HepG2 (cell line): ENCODE data around the gene TBC1D14. TPM values are rescaled to one million over a fixed set of nuclear protein-coding genes. Genes with fewer than 3 reads are reported as not detected.

Experiments
- ATAC-seq: fragments of 200-7000 bp; cut with Tn5 transposase; 3 replicates; pipeline ENCODE4 v1.9.1; 2020; ENCODE audit warnings: mild to moderate bottlenecking, moderate library complexity
- BruUV-seq: library from RNA; stranded (reverse); fragments of 400-500 nt; replicated peaks from 2 replicates; lab custom pipeline; 2021; lab: Mats Ljungman, UMichigan
- CTCF ChIA-PET: fragments of 300-600 bp; formaldehyde crosslinking; extraction: SDS; loops from one replicate; lab custom pipeline; 2021; ENCODE audit warnings: low total read pairs, inconsistent platforms, low intra/inter-chr PET ratio; lab: Yijun Ruan, JAX
- POLR2A ChIA-PET: fragments of 350-600 bp; sonication (Branson Sonifier 250); formaldehyde crosslinking; loops from one replicate; lab custom pipeline; 2020; ENCODE audit warnings: antibody characterized with exemption, inconsistent platforms; lab: Yijun Ruan, JAX
- DNase-seq: peaks from one replicate; pipeline ENCODE4 v3.0.0-alpha.2; 2015; ENCODE audit warnings: low spot score
- FAIRE-seq: peaks from 3 replicates; lab custom pipeline; 2011; peaks lifted over from hg19 to GRCh38; lab: Jason Lieb, UNC
- H2AFZ ChIP-seq: one replicate; pipeline ENCODE4 v1.6.1; 2011; ENCODE audit warnings: low read length, inconsistent platforms
- H3K27ac ChIP-seq: fragments of 300-600 bp; 3 replicates; pipeline ENCODE4 v1.8.0; 2011; ENCODE audit warnings: mixed run types, mild to moderate bottlenecking, mixed read lengths, low read length, inconsistent platforms; ENCODE audit not compliant: insufficient read depth; ENCODE audit errors: extremely low read length
- H3K27me3 ChIP-seq, 2 experiments: fragments of 200-600 bp in 1 of 2; 2 replicates in 1 of 2; 3 replicates in 1 of 2; pipeline versions ENCODE4 v1.6.0 to v1.8.0; 2011; ENCODE audit warnings: low read length in 2 of 2, mild to moderate bottlenecking in 2 of 2, moderate library complexity in 2 of 2, inconsistent platforms in 1 of 2; ENCODE audit not compliant: insufficient read depth in 2 of 2, control insufficient read depth in 1 of 2
- H3K36me3 ChIP-seq, 2 experiments: fragments of 200-600 bp in 1 of 2; replicated peaks in 1 of 2; 2 replicates in 1 of 2; 3 replicates in 1 of 2; pipeline versions ENCODE4 v1.5.1 to v1.8.0; 2011; ENCODE audit warnings: low read length in 2 of 2, inconsistent platforms in 1 of 2; ENCODE audit not compliant: insufficient read depth in 2 of 2, control insufficient read depth in 1 of 2
- H3K4me1 ChIP-seq: 2 replicates; pipeline ENCODE4 v1.5.1; 2012; ENCODE audit warnings: low read length, inconsistent platforms; ENCODE audit not compliant: insufficient read depth
- H3K4me2 ChIP-seq: 2 replicates; pipeline ENCODE4 v1.6.0; 2011; ENCODE audit warnings: low read depth, low read length, inconsistent platforms
- H3K4me3 ChIP-seq, 3 experiments: fragments of 200-600 bp in 1 of 3; sonication (generic), shearing (Covaris generic) in 1 of 3; replicated peaks in 1 of 3; 2 replicates each; pipeline ENCODE4 v1.5.1; 2011 to 2016; ENCODE audit warnings: low read length in 3 of 3, inconsistent platforms in 2 of 3, low read depth in 2 of 3, mild to moderate bottlenecking in 2 of 3, control low read depth in 1 of 3, mixed read lengths in 1 of 3; ENCODE audit not compliant: insufficient read depth in 1 of 3
- H3K79me2 ChIP-seq: one replicate; pipeline ENCODE4 v1.6.1; 2011; ENCODE audit warnings: low read length, inconsistent platforms; ENCODE audit not compliant: insufficient read depth
- H3K9ac ChIP-seq: 2 replicates; pipeline ENCODE4 v1.6.0; 2011; ENCODE audit warnings: mild to moderate bottlenecking, low read depth, low read length, inconsistent platforms; ENCODE audit not compliant: insufficient read depth
- H3K9me3 ChIP-seq: 2 replicates; pipeline ENCODE4 v1.5.1; 2012; ENCODE audit warnings: mild to moderate bottlenecking, low read length
- H4K20me1 ChIP-seq: 2 replicates; pipeline ENCODE4 v1.6.0; 2011; ENCODE audit warnings: inconsistent platforms, mild to moderate bottlenecking, low read length, moderate library complexity; ENCODE audit not compliant: insufficient read depth
- ADNP ChIP-seq: sonication (generic); formaldehyde crosslinking; IDR thresholded peaks from 2 replicates; pipeline ENCODE4 v1.4.0; 2020; ENCODE audit warnings: missing genetic modification reagents
- ATAD3A ChIP-seq: sonication (generic); formaldehyde crosslinking; IDR thresholded peaks from 2 replicates; pipeline ENCODE4 v1.4.0; 2020; ENCODE audit warnings: missing genetic modification reagents
- PCBP1 ChIP-seq: fragments of 200-400 bp; formaldehyde crosslinking; IDR thresholded peaks from 2 replicates; pipeline ENCODE4 v1.6.1; 2017; ENCODE audit warnings: mild to moderate bottlenecking, low read depth, low read length, borderline replicate concordance
- RNF219 ChIP-seq: sonication (generic); formaldehyde crosslinking; IDR thresholded peaks from 2 replicates; pipeline ENCODE4 v1.5.0; 2020; ENCODE audit warnings: mild to moderate bottlenecking, missing genetic modification reagents
- SETDB1 ChIP-seq: sonication (generic); formaldehyde crosslinking; IDR thresholded peaks from 2 replicates; pipeline ENCODE4 v1.5.1; 2020; ENCODE audit warnings: missing genetic modification reagents, mild to moderate bottlenecking, borderline replicate concordance
- XRCC5 ChIP-seq: fragments of 200-400 bp; formaldehyde crosslinking; optimal IDR thresholded peaks from 2 replicates; pipeline ENCODE3; 2017; ENCODE audit warnings: mild to moderate bottlenecking, low read length
- ZNF564 ChIP-seq: sonication (generic); formaldehyde crosslinking; IDR thresholded peaks from 2 replicates; pipeline ENCODE4 v1.8.1; 2023; ENCODE audit warnings: mild to moderate bottlenecking, missing genetic modification reagents
- ZNF567 ChIP-seq: sonication (generic); formaldehyde crosslinking; IDR thresholded peaks from 2 replicates; pipeline ENCODE4 v1.8.1; 2023; ENCODE audit warnings: mild to moderate bottlenecking, missing genetic modification reagents, borderline replicate concordance
- ZNF850 ChIP-seq: sonication (generic); formaldehyde crosslinking; conservative IDR thresholded peaks from 2 replicates; pipeline ENCODE4 v1.9.0; 2021; ENCODE audit warnings: mild to moderate bottlenecking, missing genetic modification reagents
- WGBS: methylation state at CpG from one replicate; pipeline ENCODE4 v1.1.6; 2017; ENCODE audit warnings: low lambda C conversion rate; 5-methylcytosine and 5-hydroxymethylcytosine counted together
- in situ Hi-C: cut with HindIII; loops from 2 replicates; pipeline ENCODE4 v1.10.0; 2017; ENCODE audit warnings: low pct_unique_long_range_greater_than_20kb; ENCODE audit not compliant: extremely low pct_ligation_motif_present
- intact Hi-C: fragments of 100-400 bp; cut with micrococcal nuclease; formaldehyde crosslinking; loops from one replicate; pipeline ENCODE4 v1.10.0; 2022; ENCODE audit not compliant: unreplicated experiment
- polyA plus RNA-seq, 8 experiments: library from polyadenylated mRNA; depleted of rRNA in 3 of 8; stranded (reverse) in 7 of 8; unstranded in 1 of 8; fragments of >200 nt; fragmentation: Illumina TruSeq in 4 of 8; extraction: Trizol in 4 of 8; gene quantifications; 2 replicates each; pipeline versions ENCODE4 v1.2.1 to v1.2.3, GENCODE V29; 2011 to 2016; ENCODE audit warnings: low read depth in 4 of 8, missing spikeins in 1 of 8, mixed read lengths in 1 of 8; ENCODE audit not compliant: insufficient read depth in 1 of 8
- total RNA-seq, 5 experiments: library from RNA; depleted of rRNA; stranded (reverse); fragments of >200 nt; fragmentation: Illumina TruSeq; extraction: Trizol; gene quantifications; 2 replicates each; pipeline ENCODE4 v1.2.3, GENCODE V29; 2016; ENCODE audit warnings: low read depth in 1 of 5
- TF ChIP-seq, protein P1 (sequence below): IDR thresholded peaks from 2 replicates; pipeline ENCODE4 v1.6.1; 2016; ENCODE audit warnings: missing biosample characterization, missing genetic modification reagents, low read depth
- TF ChIP-seq, protein P2 (sequence below): sonication (generic); formaldehyde crosslinking; IDR thresholded peaks from 2 replicates; pipeline ENCODE4 v1.4.0; 2020; ENCODE audit warnings: missing genetic modification reagents, borderline replicate concordance

Gene TBC1D14
- total and polyA plus RNA-seq, 2 of the 13 experiments (the other 11 are each of a cell fraction or from before 2014, with no cell fraction given), result 29.5 to 46.5 TPM

GRCh38 chr4:7016512-7016911 lies 106.9 kb downstream of the TBC1D14 start:
- Histone ChIP-seq H3K4me1 (peaks cover 12% of the 10 kb centered on the region), H3K36me3 (peaks cover 20 to 71% of the 10 kb centered on the region in 2 experiments; a peak in 4 of 5 replicates), H3K9ac (no peak overlapping the region), H2AFZ (no peak overlapping the region), H4K20me1 (no peaks in the 10 kb centered on the region), H3K27ac (no peak overlapping the region), H3K27me3 (no peaks in the 10 kb centered on the region)
- ATAC-seq (no peak), FAIRE-seq (no peak)
- WGBS, result 97% methylated on average over 6 of the region's 6 CpGs
- ChIA-PET CTCF (no interaction called here), POLR2A (no interaction called here)
- TF ChIP-seq SETDB1 (CRISPR knock-in tag), result no peak
- TF ChIP-seq ZNF567 (CRISPR knock-in tag), result no peak
- no peak for TF ChIP-seq ADNP (CRISPR knock-in tag)
- TF ChIP-seq, protein P1, sequence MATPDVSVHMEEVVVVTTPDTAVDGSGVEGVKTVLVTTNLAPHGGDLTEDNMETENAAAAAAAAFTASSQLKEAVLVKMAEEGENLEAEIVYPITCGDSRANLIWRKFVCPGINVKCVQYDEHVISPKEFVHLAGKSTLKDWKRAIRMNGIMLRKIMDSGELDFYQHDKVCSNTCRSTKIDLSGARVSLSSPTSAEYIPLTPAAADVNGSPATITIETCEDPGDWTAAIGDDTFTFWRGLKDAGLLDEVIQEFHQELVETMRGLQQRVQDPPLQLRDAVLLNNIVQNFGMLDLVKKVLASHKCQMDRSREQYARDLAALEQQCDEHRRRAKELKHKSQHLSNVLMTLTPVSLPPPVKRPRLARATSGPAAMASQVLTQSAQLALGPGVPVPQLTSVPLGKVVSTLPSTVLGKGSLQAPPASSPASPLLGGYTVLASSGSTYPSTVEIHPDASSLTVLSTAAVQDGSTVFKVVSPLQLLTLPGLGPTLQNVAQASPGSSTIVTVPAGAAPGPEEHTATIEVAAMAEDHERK (CRISPR knock-in tag), result no peak
- TF ChIP-seq, protein P2, sequence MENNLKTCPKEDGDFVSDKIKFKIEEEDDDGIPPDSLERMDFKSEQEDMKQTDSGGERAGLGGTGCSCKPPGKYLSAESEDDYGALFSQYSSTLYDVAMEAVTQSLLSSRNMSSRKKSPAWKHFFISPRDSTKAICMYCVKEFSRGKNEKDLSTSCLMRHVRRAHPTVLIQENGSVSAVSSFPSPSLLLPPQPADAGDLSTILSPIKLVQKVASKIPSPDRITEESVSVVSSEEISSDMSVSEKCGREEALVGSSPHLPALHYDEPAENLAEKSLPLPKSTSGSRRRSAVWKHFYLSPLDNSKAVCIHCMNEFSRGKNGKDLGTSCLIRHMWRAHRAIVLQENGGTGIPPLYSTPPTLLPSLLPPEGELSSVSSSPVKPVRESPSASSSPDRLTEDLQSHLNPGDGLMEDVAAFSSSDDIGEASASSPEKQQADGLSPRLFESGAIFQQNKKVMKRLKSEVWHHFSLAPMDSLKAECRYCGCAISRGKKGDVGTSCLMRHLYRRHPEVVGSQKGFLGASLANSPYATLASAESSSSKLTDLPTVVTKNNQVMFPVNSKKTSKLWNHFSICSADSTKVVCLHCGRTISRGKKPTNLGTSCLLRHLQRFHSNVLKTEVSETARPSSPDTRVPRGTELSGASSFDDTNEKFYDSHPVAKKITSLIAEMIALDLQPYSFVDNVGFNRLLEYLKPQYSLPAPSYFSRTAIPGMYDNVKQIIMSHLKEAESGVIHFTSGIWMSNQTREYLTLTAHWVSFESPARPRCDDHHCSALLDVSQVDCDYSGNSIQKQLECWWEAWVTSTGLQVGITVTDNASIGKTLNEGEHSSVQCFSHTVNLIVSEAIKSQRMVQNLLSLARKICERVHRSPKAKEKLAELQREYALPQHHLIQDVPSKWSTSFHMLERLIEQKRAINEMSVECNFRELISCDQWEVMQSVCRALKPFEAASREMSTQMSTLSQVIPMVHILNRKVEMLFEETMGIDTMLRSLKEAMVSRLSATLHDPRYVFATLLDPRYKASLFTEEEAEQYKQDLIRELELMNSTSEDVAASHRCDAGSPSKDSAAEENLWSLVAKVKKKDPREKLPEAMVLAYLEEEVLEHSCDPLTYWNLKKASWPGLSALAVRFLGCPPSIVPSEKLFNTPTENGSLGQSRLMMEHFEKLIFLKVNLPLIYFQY (CRISPR knock-in tag), result no peak
- no peak for TF ChIP-seq ATAD3A
- no peak for TF ChIP-seq RNF219
- no peak for TF ChIP-seq ZNF850
- TF ChIP-seq PCBP1, result no peak
- no peak for TF ChIP-seq ZNF564 (CRISPR knock-in tag)
- no peak for TF ChIP-seq XRCC5
- TF ChIP-seq, all 625 proteins: peak for 0
- Histone ChIP-seq H3K79me2 (no peaks in the 10 kb centered on the region), H3K4me3 (no peak overlapping the region), H3K4me2 (no peak overlapping the region), H3K9me3 (no peaks in the 10 kb centered on the region)
- in situ Hi-C loops, result no loop called here
- intact Hi-C loops, result no loop called here
- no peak for DNase-seq
- BruUV-seq, result no TSS peak
